ENCODE results near the gene PSD.

PSD gene

DNA sequence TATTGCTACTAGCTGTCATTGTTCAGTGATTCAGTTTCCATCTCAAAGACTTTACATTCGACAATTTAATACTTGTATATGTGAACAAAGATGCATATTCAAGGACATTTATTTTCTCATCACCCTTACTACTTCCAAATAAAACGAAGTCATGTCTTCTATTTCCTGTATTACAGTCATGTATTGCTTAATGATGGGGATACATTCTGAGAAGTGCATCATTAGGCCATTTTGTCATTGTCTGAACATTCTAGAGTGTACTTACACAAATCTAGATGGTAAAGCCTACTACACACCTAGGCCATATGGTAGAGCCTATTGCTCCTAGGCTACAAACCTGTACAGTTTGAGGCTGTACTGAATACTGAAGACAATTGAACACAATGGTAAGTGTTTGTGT, 26.3 kb upstream of the PSD start:
- DNase-seq (ENCODE audit: low spot score): no peak
- in situ Hi-C loops (cut with MboI; ENCODE audit: low pct_unique_long_range_greater_than_20kb, low sequenced_read_pairs, unreplicated experiment): no loop called here
- TF ChIP-seq, protein P1, sequence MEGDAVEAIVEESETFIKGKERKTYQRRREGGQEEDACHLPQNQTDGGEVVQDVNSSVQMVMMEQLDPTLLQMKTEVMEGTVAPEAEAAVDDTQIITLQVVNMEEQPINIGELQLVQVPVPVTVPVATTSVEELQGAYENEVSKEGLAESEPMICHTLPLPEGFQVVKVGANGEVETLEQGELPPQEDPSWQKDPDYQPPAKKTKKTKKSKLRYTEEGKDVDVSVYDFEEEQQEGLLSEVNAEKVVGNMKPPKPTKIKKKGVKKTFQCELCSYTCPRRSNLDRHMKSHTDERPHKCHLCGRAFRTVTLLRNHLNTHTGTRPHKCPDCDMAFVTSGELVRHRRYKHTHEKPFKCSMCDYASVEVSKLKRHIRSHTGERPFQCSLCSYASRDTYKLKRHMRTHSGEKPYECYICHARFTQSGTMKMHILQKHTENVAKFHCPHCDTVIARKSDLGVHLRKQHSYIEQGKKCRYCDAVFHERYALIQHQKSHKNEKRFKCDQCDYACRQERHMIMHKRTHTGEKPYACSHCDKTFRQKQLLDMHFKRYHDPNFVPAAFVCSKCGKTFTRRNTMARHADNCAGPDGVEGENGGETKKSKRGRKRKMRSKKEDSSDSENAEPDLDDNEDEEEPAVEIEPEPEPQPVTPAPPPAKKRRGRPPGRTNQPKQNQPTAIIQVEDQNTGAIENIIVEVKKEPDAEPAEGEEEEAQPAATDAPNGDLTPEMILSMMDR (IDR thresholded peaks at IDR 0.05; ENCODE audit: extremely low read depth, insufficient read depth, missing control alignments): no peak

DNA sequence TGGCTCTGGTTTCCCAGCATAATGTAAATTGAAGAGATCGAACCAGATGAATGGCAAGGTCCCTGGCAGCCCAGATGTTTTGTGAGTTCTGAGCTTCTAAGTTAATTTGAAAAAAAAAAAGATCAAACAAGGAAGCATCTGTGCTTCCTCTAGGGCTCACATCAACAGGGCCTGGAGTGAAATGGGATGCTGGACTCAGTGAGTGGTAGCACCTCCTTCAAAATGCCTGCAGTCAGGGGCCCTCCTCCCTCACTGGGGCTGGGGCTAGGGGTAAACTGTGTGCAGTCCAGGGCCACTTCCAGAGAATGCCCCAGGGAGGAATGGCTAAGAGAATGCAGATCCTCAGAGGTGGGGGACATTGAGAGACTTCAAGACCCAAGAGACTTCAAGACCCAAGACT, 19.8 kb upstream of the PSD start:
- TF ChIP-seq, protein P1 (IDR thresholded peaks at IDR 0.05; ENCODE audit: extremely low read depth, insufficient read depth, missing control alignments): no peak
- DNase-seq (ENCODE audit: low spot score): no peak
- in situ Hi-C loops (cut with MboI; ENCODE audit: low pct_unique_long_range_greater_than_20kb, low sequenced_read_pairs, unreplicated experiment): no loop called here

DNA sequence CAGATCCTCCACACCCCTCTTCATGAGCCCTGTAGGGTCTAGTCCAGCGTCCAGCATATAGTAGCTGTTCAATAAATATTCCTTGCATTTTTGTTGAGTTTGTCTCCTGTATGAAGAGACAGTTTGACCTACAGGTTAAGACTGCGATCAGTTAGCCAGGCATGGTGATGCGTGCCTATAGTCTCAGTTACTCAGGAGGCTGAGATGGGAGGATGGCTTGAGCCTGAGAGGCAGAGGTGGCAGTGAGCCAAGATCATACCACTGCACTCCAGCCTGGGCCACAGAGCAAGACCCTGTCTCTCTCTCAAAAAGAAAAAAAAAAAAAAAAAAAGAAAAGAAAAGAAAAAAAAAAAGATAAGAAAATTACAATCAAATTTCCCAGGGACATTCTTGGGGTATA, 18.9 kb upstream of the PSD start:
- in situ Hi-C loops (cut with MboI; ENCODE audit: low pct_unique_long_range_greater_than_20kb, low sequenced_read_pairs, unreplicated experiment): no loop called here
- TF ChIP-seq, protein P1 (IDR thresholded peaks at IDR 0.05; ENCODE audit: extremely low read depth, insufficient read depth, missing control alignments): no peak

DNA sequence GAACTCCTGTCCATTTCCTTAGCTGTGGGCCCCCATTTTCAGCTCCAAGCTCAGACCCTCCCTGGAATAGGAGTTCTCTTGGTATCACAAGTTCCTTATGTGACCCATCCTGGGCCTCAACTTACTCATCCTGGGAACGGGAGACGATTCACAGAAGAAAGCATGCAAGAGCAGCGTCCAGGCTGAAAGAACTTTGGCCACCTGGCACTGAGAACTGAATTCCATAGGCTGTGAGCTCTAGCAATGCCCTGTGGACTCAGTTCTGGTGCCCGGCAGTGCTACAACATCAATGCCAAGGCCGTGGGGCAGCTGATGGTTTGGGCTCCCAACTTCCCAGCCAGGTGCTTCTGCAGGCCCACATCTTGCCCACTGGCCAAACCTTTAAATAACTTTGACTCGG, 17.7 kb upstream of the PSD start:
- DNase-seq (ENCODE audit: low spot score): no peak
- TF ChIP-seq, protein P1 (IDR thresholded peaks at IDR 0.05; ENCODE audit: extremely low read depth, insufficient read depth, missing control alignments): no peak
- in situ Hi-C loops (cut with MboI; ENCODE audit: low pct_unique_long_range_greater_than_20kb, low sequenced_read_pairs, unreplicated experiment): no loop called here

More for the DNA sequence above, 18.9 kb upstream of the PSD start:
- no peak for DNase-seq (ENCODE audit: low spot score)

DNA sequence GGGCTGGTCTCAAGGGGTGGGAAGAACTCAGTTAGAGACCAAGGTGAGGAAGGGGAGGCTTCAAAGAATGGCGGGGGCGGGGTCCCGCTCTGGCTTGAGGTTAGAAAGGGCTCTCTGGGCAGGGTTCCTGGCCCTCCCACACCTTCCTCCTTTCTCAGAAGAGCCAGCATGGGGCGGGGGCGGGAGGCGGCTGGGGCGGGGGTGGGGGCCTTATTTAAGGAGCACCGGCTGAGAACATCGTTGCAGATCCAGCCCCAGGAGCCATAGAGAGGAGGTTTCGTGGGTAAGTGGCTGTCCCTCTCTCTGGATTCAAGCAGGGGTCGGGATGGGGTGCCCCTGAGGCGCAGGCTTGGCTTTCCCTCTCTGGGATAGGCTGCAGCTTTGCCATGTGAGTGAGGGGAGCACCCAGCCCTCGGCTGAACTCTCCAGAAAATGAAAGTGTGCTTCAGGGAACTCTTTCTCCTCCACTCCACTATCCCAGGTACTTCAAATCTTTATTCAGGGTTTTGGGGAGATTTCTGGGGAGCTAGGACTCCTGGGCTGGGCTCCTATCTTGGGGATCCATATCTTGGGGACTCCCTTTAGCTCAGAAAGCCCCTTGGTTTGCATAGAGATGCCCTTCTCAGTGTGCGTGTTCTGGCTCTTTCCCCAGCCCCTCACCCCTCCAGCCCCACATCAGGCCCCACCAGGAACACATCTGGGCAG, 17.1 kb upstream of the PSD start:
- in situ Hi-C loops (cut with MboI; ENCODE audit: low pct_unique_long_range_greater_than_20kb, low sequenced_read_pairs, unreplicated experiment): no loop called here
- no peak for DNase-seq (ENCODE audit: low spot score)
- TF ChIP-seq, protein P1 (IDR thresholded peaks at IDR 0.05; ENCODE audit: extremely low read depth, insufficient read depth, missing control alignments): no peak

DNA sequence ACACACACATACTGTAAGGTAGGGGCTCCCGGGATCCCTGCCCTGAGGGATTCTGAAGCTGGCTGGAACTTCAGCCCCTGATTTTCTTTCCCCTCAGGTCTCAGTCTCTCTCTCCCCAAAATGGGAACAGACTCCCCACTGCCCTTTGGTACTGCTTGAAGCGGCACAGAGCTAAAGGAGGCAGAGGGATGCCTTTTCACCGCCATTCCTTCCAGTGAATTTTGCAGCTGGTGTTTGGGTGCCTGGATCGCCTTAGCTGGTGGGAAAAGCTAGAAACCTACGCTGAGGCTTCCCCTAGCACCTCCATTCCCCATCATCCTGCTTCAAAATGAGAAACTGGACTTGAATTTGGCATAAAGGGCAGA, 16.5 kb upstream of the PSD start:
- TF ChIP-seq, protein P1 (IDR thresholded peaks at IDR 0.05; ENCODE audit: extremely low read depth, insufficient read depth, missing control alignments): no peak
- in situ Hi-C loops (cut with MboI; ENCODE audit: low pct_unique_long_range_greater_than_20kb, low sequenced_read_pairs, unreplicated experiment): no loop called here
- no peak for DNase-seq (ENCODE audit: low spot score)
